ENCODE measurements around the gene C4BPB. TPM values are rescaled to one million over a fixed set of nuclear protein-coding genes. Genes with fewer than 3 reads are reported as not detected.

C4BPB gene
- total RNA-seq, 8 experiments from 2014 or later = 0.21 to 1.7 (median 0.81) TPM; not detected in 5

- Histone ChIP-seq H3K4me3 (no peak overlapping the region), H3K27ac (no peak overlapping the region), H3K4me1 (replicated peaks in 1 of 2) (no peaks in the 10 kb centered on the region)
- in situ Hi-C loops (cut with MboI; ENCODE audit: low pct_unique_long_range_greater_than_20kb in 2 of 9, low sequenced_read_pairs in 9 of 9, unreplicated experiment in 9 of 9) = no loop called here
- no peak for ATAC-seq (replicated peaks in 6 of 8)
- WGBS, 10 experiments = 50 to 89% (median 80%) methylated on average over 1 to 3 of the region's 3 CpGs; no CpG with 5 or more reads in 4 of the 10 experiments
These were observed 21.5 kb upstream of the C4BPB start for GRCh38 chr1:207067185-207067584.

- no peak for ATAC-seq (replicated peaks in 6 of 8)
- in situ Hi-C loops (cut with MboI; ENCODE audit: low pct_unique_long_range_greater_than_20kb in 2 of 9, low sequenced_read_pairs in 9 of 9, unreplicated experiment in 9 of 9) = no loop called here
- no peak overlapping the region for H3K4me3 ChIP-seq
- 80 to 100% (median 90%) methylated on average over 1 to 5 of the region's 5 CpGs; no CpG with 5 or more reads in 3 of the 10 experiments for WGBS, 10 experiments
- no peak overlapping the region for H3K27ac ChIP-seq
- no peaks in the 10 kb centered on the region for H3K4me1 ChIP-seq (replicated peaks in 1 of 2)
These were observed 21.0 kb upstream of the C4BPB start for GRCh38 chr1:207067665-207068064.

- no peak overlapping the region for H3K27ac ChIP-seq
- in situ Hi-C loops (cut with MboI; ENCODE audit: low pct_unique_long_range_greater_than_20kb in 2 of 9, low sequenced_read_pairs in 9 of 9, unreplicated experiment in 9 of 9) = no loop called here
- 67 to 100% (median 93%) methylated on average over 1 to 2 of the region's 3 CpGs; no CpG with 5 or more reads in 6 of the 10 experiments for WGBS, 10 experiments
- no peak overlapping the region for H3K4me3 ChIP-seq
- ATAC-seq (replicated peaks in 6 of 8) = no peak
- H3K4me1 ChIP-seq (replicated peaks in 1 of 2) = no peaks in the 10 kb centered on the region
These were observed 19.6 kb upstream of the C4BPB start for GRCh38 chr1:207069061-207069460.

- H3K27ac ChIP-seq = no peak overlapping the region
- no peak for ATAC-seq (replicated peaks in 6 of 8)
- in situ Hi-C loops (cut with MboI; ENCODE audit: low pct_unique_long_range_greater_than_20kb in 2 of 9, low sequenced_read_pairs in 9 of 9, unreplicated experiment in 9 of 9) = no loop called here
These were observed 18.7 kb upstream of the C4BPB start for GRCh38 chr1:207069858-207070506.

GRCh38 chr1:207070811-207071210 lies 17.8 kb upstream of the C4BPB start:
- no peaks in the 10 kb centered on the region for H3K4me1 ChIP-seq (replicated peaks in 1 of 2)
- 40 to 94% (median 92%) methylated on average over 1 to 4 of the region's 4 CpGs; no CpG with 5 or more reads in 4 of the 10 experiments for WGBS, 10 experiments
- in situ Hi-C loops (cut with MboI; ENCODE audit: low pct_unique_long_range_greater_than_20kb in 2 of 9, low sequenced_read_pairs in 9 of 9, unreplicated experiment in 9 of 9) = no loop called here
- no peak overlapping the region for H3K4me3 ChIP-seq
- H3K27ac ChIP-seq = no peak overlapping the region
- no peak for ATAC-seq (replicated peaks in 6 of 8)

More at GRCh38 chr1:207069858-207070506, 18.7 kb upstream of the C4BPB start:
- no peaks in the 10 kb centered on the region for H3K4me1 ChIP-seq (replicated peaks in 1 of 2)
- WGBS, 10 experiments = 72 to 100% (median 89%) methylated on average over 1 to 5 of the region's 5 CpGs; no CpG with 5 or more reads in 7 of the 10 experiments
- no peak overlapping the region for H3K4me3 ChIP-seq

- WGBS, 10 experiments = 50 to 97% (median 85%) methylated on average over 2 to 6 of the region's 6 CpGs; no CpG with 5 or more reads in 1 of the 10 experiments
- ATAC-seq (replicated peaks in 6 of 8) = no peak
- Histone ChIP-seq H3K4me3 (no peak overlapping the region), H3K27ac (no peak overlapping the region), H3K4me1 (replicated peaks in 1 of 2) (no peaks in the 10 kb centered on the region)
- in situ Hi-C loops (cut with MboI; ENCODE audit: low pct_unique_long_range_greater_than_20kb in 2 of 9, low sequenced_read_pairs in 9 of 9, unreplicated experiment in 9 of 9) = no loop called here
These were observed 17.2 kb upstream of the C4BPB start for GRCh38 chr1:207071426-207071825.

GRCh38 chr1:207072233-207072632 lies 16.4 kb upstream of the C4BPB start:
- WGBS, 10 experiments = 77 to 100% (median 92%) methylated on average over 3 to 7 of the region's 8 CpGs; no CpG with 5 or more reads in 4 of the 10 experiments
- no peak for ATAC-seq (replicated peaks in 6 of 8)
- in situ Hi-C loops (cut with MboI; ENCODE audit: low pct_unique_long_range_greater_than_20kb in 2 of 9, low sequenced_read_pairs in 9 of 9, unreplicated experiment in 9 of 9) = no loop called here

GRCh38 chr1:207073906-207074820 lies 14.5 kb upstream of the C4BPB start:
- no peak overlapping the region for H3K27ac ChIP-seq
- in situ Hi-C loops (cut with MboI; ENCODE audit: low pct_unique_long_range_greater_than_20kb in 2 of 9, low sequenced_read_pairs in 9 of 9, unreplicated experiment in 9 of 9) = no loop called here
- H3K4me1 ChIP-seq (replicated peaks in 1 of 2) = no peaks in the 10 kb centered on the region
- H3K4me3 ChIP-seq = no peak overlapping the region
- peak in 2 of 8 experiments; percentile 65 to 84 for ATAC-seq (replicated peaks in 6 of 8)
- WGBS, 10 experiments = 29 to 91% (median 80%) methylated on average over 1 to 4 of the region's 4 CpGs; no CpG with 5 or more reads in 3 of the 10 experiments

More at GRCh38 chr1:207072233-207072632, 16.4 kb upstream of the C4BPB start:
- Histone ChIP-seq H3K27ac (no peak overlapping the region), H3K4me1 (replicated peaks in 1 of 2) (no peaks in the 10 kb centered on the region), H3K4me3 (no peak overlapping the region)

- Histone ChIP-seq H3K27ac (no peak overlapping the region), H3K4me3 (no peak overlapping the region), H3K4me1 (replicated peaks in 1 of 2) (no peaks in the 10 kb centered on the region)
- peak in 1 of 8 experiments; percentile 5 for ATAC-seq (replicated peaks in 6 of 8)
- 37 to 80% (median 64%) methylated on average over 1 to 5 of the region's 5 CpGs for WGBS, 10 experiments
- in situ Hi-C loops (cut with MboI; ENCODE audit: low pct_unique_long_range_greater_than_20kb in 2 of 9, low sequenced_read_pairs in 9 of 9, unreplicated experiment in 9 of 9) = loop anchor here in 5 of 9 experiments (25.0 kb wide), 3 partner anchors 186 to 411 kb away; partner anchors contain the start of gene CR1 (in 2 of the 5)
These were observed 12.3 kb upstream of the C4BPB start for GRCh38 chr1:207076181-207076955.

- WGBS, 10 experiments = 83 to 100% (median 100%) methylated on average over 1 of the region's 1 CpG; no CpG with 5 or more reads in 4 of the 10 experiments
- Histone ChIP-seq H3K27ac (no peak overlapping the region), H3K4me3 (no peak overlapping the region), H3K4me1 (replicated peaks in 1 of 2) (no peaks in the 10 kb centered on the region)
- no peak for ATAC-seq (replicated peaks in 6 of 8)
- in situ Hi-C loops (cut with MboI; ENCODE audit: low pct_unique_long_range_greater_than_20kb in 2 of 9, low sequenced_read_pairs in 9 of 9, unreplicated experiment in 9 of 9) = loop anchor here in 5 of 9 experiments (25.0 kb wide), 3 partner anchors 185 to 410 kb away; partner anchors contain the start of gene CR1 (in 2 of the 5)
These were observed 11.6 kb upstream of the C4BPB start for GRCh38 chr1:207077012-207077411.

- H3K27ac ChIP-seq = no peak overlapping the region
- H3K4me3 ChIP-seq = no peak overlapping the region
- no peaks in the 10 kb centered on the region for H3K4me1 ChIP-seq (replicated peaks in 1 of 2)
- in situ Hi-C loops (cut with MboI; ENCODE audit: low pct_unique_long_range_greater_than_20kb in 2 of 9, low sequenced_read_pairs in 9 of 9, unreplicated experiment in 9 of 9) = loop anchor here in 5 of 9 experiments (25.0 kb wide), 3 partner anchors 185 to 410 kb away; partner anchors contain the start of gene CR1 (in 2 of the 5)
- WGBS, 10 experiments = 23 to 48% (median 37%) methylated on average over 3 to 6 of the region's 6 CpGs
- peak; percentile 55 to 93 (median 72) for ATAC-seq (replicated peaks in 6 of 8)
These were observed 10.9 kb upstream of the C4BPB start for GRCh38 chr1:207077470-207078377.
